B cell (primary cell): ENCODE measurements around the gene TRANK1. TPM values are rescaled to one million over a fixed set of nuclear protein-coding genes. Genes with fewer than 3 reads are reported as not detected.

Experiments used
- ATAC-seq: fragments of 200-7000 bp; cut with Tn5 transposase; one replicate; pipeline ENCODE4 v1.10.0; 2021; ENCODE audit warnings: low read depth, mild to moderate bottlenecking, moderate number of reproducible peaks, moderate library complexity
- CTCF ChIA-PET: fragments of 350-600 bp; sonication (Branson Sonifier 250); formaldehyde crosslinking; loops from one replicate; lab custom pipeline; 2021; ENCODE audit warnings: antibody characterized with exemption, inconsistent platforms; lab: Charles Lee
- POLR2A ChIA-PET: fragments of 350-600 bp; sonication (Branson Sonifier 250); formaldehyde crosslinking; loops from one replicate; lab custom pipeline; 2021; ENCODE audit warnings: antibody characterized with exemption; lab: Charles Lee
- DNase-seq: peaks from one replicate; pipeline ENCODE4 v3.0.0; 2013
- H2AFZ ChIP-seq: 2 replicates; pipeline ENCODE4 v1.6.1; 2012; ENCODE audit warnings: mild to moderate bottlenecking, low read depth, low read length; ENCODE audit not compliant: insufficient read depth, poor library complexity, severe bottlenecking
- H3K27ac ChIP-seq, 2 donors: 1 replicate in 1 of 2; 2 replicates in 1 of 2; pipeline ENCODE4 v1.5.1; 2012 to 2013; ENCODE audit warnings: low read length in 2 of 2, mild to moderate bottlenecking in 2 of 2, moderate library complexity in 1 of 2
- H3K27me3 ChIP-seq, 4 experiments: fragments of 200-600 bp in 1 of 4; sonication (generic) in 1 of 4; replicated peaks in 1 of 4; 1 replicate in 2 of 4; 2 replicates in 2 of 4; pipeline versions ENCODE4 v1.6.1 to v1.7.0; 2013 to 2016; ENCODE audit warnings: low read length in 3 of 4, mild to moderate bottlenecking in 2 of 4, mixed read lengths in 1 of 4, moderate library complexity in 1 of 4; ENCODE audit not compliant: insufficient read depth in 4 of 4, control insufficient read depth in 3 of 4; ENCODE audit errors: control extremely low read depth in 1 of 4
- H3K36me3 ChIP-seq, 2 experiments: replicated peaks in 1 of 2; 1 replicate in 1 of 2; 2 replicates in 1 of 2; pipeline versions ENCODE4 v1.6.1 to v1.7.1; 2013; ENCODE audit warnings: low read length in 1 of 2; ENCODE audit not compliant: insufficient read depth in 2 of 2, control insufficient read depth in 1 of 2; ENCODE audit errors: control extremely low read depth in 1 of 2, extremely low read depth in 1 of 2
- H3K4me1 ChIP-seq, 2 donors: fragments of 200-600 bp in 1 of 2; sonication (generic) in 1 of 2; 1 replicate in 1 of 2; 2 replicates in 1 of 2; pipeline versions ENCODE4 v1.5.1 to v1.6.1; 2013 to 2017; ENCODE audit warnings: low read length in 2 of 2; ENCODE audit not compliant: control insufficient read depth in 2 of 2, insufficient read depth in 2 of 2
- H3K4me2 ChIP-seq: replicated peaks from 2 replicates; pipeline ENCODE3; 2012; ENCODE audit warnings: mild to moderate bottlenecking, low read depth, low read length; ENCODE audit not compliant: poor library complexity, severe bottlenecking
- H3K4me3 ChIP-seq, 5 experiments: fragments of 200-600 bp in 1 of 5; sonication (generic) in 1 of 5; 1 replicate in 3 of 5; 2 replicates in 2 of 5; pipeline versions ENCODE4 v1.5.1 to v1.7.0; 2011 to 2016; ENCODE audit warnings: low read length in 4 of 5, mild to moderate bottlenecking in 4 of 5, low read depth in 2 of 5, control low read depth in 1 of 5, moderate library complexity in 1 of 5; ENCODE audit not compliant: insufficient read depth in 1 of 5; ENCODE audit errors: control extremely low read depth in 1 of 5, extremely low read depth in 1 of 5
- H3K79me2 ChIP-seq: fragments of 200-600 bp; sonication (generic); one replicate; pipeline ENCODE4 v1.6.0; 2016; ENCODE audit warnings: low read length; ENCODE audit not compliant: control insufficient read depth, insufficient read depth
- H3K9ac ChIP-seq: fragments of 200-600 bp; sonication (generic); 2 replicates; pipeline ENCODE4 v1.6.1; 2017; ENCODE audit warnings: mild to moderate bottlenecking, low read length, moderate library complexity
- H3K9me3 ChIP-seq, 3 donors: one replicate each; pipeline versions ENCODE4 v1.6.1 to v1.7.1; 2013; ENCODE audit warnings: low read length in 2 of 3; ENCODE audit not compliant: control insufficient read depth in 2 of 3, insufficient read depth in 1 of 3; ENCODE audit errors: control extremely low read depth in 1 of 3
- H4K20me1 ChIP-seq: 2 replicates; pipeline ENCODE4 v1.6.0; 2012; ENCODE audit warnings: mild to moderate bottlenecking, low read length; ENCODE audit not compliant: insufficient read depth, control insufficient read depth, poor library complexity, severe bottlenecking
- H3K27ac Mint-ChIP-seq: one replicate; pipeline ENCODE4 v1.8.0; 2021; ENCODE audit warnings: mixed read lengths
- H3K27me3 Mint-ChIP-seq: one replicate; pipeline ENCODE4 v1.8.0; 2021; ENCODE audit warnings: mixed read lengths
- H3K4me1 Mint-ChIP-seq: one replicate; pipeline ENCODE4 v1.8.0; 2021; ENCODE audit warnings: mixed read lengths
- H3K4me3 Mint-ChIP-seq: one replicate; pipeline ENCODE4 v1.8.0; 2021; ENCODE audit warnings: mixed read lengths
- H3K9me3 Mint-ChIP-seq: one replicate; pipeline ENCODE4 v1.8.0; 2022; ENCODE audit warnings: mixed read lengths; ENCODE audit not compliant: insufficient read depth
- EZH2 ChIP-seq: IDR thresholded peaks from 2 replicates; pipeline ENCODE4 v1.6.1; 2012; ENCODE audit warnings: borderline replicate concordance, low read depth, mild to moderate bottlenecking, moderate library complexity, low read length; ENCODE audit not compliant: insufficient read depth, poor library complexity, severe bottlenecking
- WGBS: methylation state at CpG from one replicate; pipeline ENCODE4 v1.1.5; 2013; ENCODE audit warnings: missing lambda C conversion rate; ENCODE audit not compliant: insufficient coverage; 5-methylcytosine and 5-hydroxymethylcytosine counted together
- intact Hi-C: fragments of 100-400 bp; cut with micrococcal nuclease; formaldehyde crosslinking; loops from one replicate; pipeline ENCODE4 v1.10.0; 2022
- polyA plus RNA-seq: library from polyadenylated mRNA; depleted of rRNA; stranded (reverse); fragments of >200 nt; gene quantifications from 2 replicates; pipeline ENCODE4 v1.2.3, GENCODE V29; 2012
- total RNA-seq, 2 donors: library from RNA; stranded (reverse); fragments of 120-200 nt in 1 of 2; gene quantifications; 1 replicate in 1 of 2; 2 replicates in 1 of 2; pipeline versions ENCODE4 v1.2.3 to v1.2.4, GENCODE V29; 2013 to 2022
- TF ChIP-seq, protein P1 (sequence below): fragments of 200-600 bp; IDR thresholded peaks from one replicate; pipeline ENCODE4 v1.8.0; 2022; ENCODE audit warnings: antibody characterized with exemption, mild to moderate bottlenecking

The TRANK1 gene
- total and polyA plus RNA-seq, 2 donors (not counting 1 experiment from before 2014, with no cell fraction given), result 20.8 to 147 TPM

- peaks cover 70% of the 10 kb centered on the region for H3K4me1 Mint-ChIP-seq
- peak overlapping the region; percentile 84 for H3K4me3 Mint-ChIP-seq
- Histone ChIP-seq H3K9me3 (no peaks in the 10 kb centered on the region), H4K20me1 (no peaks in the 10 kb centered on the region), H3K4me2 (peak overlapping the region; percentile 62), H3K9ac (peak overlapping the region; percentile 10), H3K4me1 (peaks cover 56 to 71% of the 10 kb centered on the region in 2 donors), H3K4me3 (peak overlapping the region in 3 of 5 experiments; percentile 1 to 92 (median 65)), H3K79me2 (peaks cover 85% of the 10 kb centered on the region), H3K27ac (peak overlapping the region in 1 of 2 donors; percentile 53), H3K27me3 (no peaks in the 10 kb centered on the region), H3K36me3 (peaks cover 0 to 19% of the 10 kb centered on the region in 2 experiments), H2AFZ (no peak overlapping the region)
- ATAC-seq, result no peak
- no peaks in the 10 kb centered on the region for H3K27me3 Mint-ChIP-seq
- no peaks in the 10 kb centered on the region for H3K9me3 Mint-ChIP-seq
- TF ChIP-seq EZH2, result no peak
- TF ChIP-seq, protein P1, sequence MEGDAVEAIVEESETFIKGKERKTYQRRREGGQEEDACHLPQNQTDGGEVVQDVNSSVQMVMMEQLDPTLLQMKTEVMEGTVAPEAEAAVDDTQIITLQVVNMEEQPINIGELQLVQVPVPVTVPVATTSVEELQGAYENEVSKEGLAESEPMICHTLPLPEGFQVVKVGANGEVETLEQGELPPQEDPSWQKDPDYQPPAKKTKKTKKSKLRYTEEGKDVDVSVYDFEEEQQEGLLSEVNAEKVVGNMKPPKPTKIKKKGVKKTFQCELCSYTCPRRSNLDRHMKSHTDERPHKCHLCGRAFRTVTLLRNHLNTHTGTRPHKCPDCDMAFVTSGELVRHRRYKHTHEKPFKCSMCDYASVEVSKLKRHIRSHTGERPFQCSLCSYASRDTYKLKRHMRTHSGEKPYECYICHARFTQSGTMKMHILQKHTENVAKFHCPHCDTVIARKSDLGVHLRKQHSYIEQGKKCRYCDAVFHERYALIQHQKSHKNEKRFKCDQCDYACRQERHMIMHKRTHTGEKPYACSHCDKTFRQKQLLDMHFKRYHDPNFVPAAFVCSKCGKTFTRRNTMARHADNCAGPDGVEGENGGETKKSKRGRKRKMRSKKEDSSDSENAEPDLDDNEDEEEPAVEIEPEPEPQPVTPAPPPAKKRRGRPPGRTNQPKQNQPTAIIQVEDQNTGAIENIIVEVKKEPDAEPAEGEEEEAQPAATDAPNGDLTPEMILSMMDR, result no peak
- intact Hi-C loops, result no loop called here
- H3K27ac Mint-ChIP-seq, result peak overlapping the region; percentile 95
- no peak for DNase-seq
- 100% methylated on average over 1 of the region's 2 CpGs for WGBS
- ChIA-PET POLR2A (interaction anchor here (0.5 to 1.8 kb wide), 2 partner anchors 13 to 82 kb away, joined by 4 to 5 read pairs; no protein-coding TSS in a partner anchor), CTCF (interaction anchor here (0.6 to 12.5 kb wide), 8 partner anchors 13 to 73 kb away, joined by 3 to 128 read pairs (median 6); partner anchors contain the start of gene TRANK1)
Observed at GRCh38 chr3:36906504-36907149, 38.2 kb downstream of the TRANK1 start.

DNA sequence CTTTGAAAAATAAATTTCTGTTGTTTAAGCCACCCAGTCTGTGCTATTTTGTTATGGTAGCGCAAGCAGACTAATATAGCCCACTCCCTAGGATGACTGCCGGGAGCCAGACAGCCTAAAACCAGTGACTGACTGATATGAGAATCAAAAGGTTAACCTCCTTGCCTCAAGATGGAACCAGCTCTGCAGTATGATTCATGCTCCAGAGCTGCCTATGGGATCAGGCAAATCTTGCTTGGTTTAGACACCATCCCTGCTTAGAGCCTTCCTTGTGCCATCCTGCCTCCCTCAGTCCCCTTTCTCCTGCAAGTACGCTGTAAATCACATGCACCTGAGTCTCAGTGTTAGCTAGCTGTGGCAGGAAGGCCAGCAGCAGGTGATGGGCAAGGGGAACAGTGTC is 39.3 kb downstream of the TRANK1 start:
- H3K4me1 ChIP-seq, result peaks cover 64 to 79% of the 10 kb centered on the region in 2 donors
- DNase-seq, result no peak
- Mint-ChIP-seq H3K27me3 (no peaks in the 10 kb centered on the region), H3K9me3 (no peaks in the 10 kb centered on the region), H3K4me1 (peaks cover 76% of the 10 kb centered on the region), H3K4me3 (peak overlapping the region; percentile 84), H3K27ac (peak overlapping the region; percentile 95)
- 100% methylated on average over 1 of the region's 3 CpGs for WGBS
- H3K9ac ChIP-seq, result no peak overlapping the region
- H3K27me3 ChIP-seq, result no peaks in the 10 kb centered on the region
- no peak overlapping the region for H2AFZ ChIP-seq
- H3K36me3 ChIP-seq, result peaks cover 0 to 23% of the 10 kb centered on the region in 2 experiments
- H4K20me1 ChIP-seq, result no peaks in the 10 kb centered on the region
- H3K9me3 ChIP-seq, result no peaks in the 10 kb centered on the region
- ATAC-seq, result no peak
- intact Hi-C loops, result no loop called here
- H3K79me2 ChIP-seq, result peaks cover 88% of the 10 kb centered on the region
- peak overlapping the region; percentile 9 to 53 for H3K27ac ChIP-seq
- peak overlapping the region in 1 of 5 experiments; percentile 1 for H3K4me3 ChIP-seq
- TF ChIP-seq, protein P1, result no peak
- TF ChIP-seq EZH2, result no peak
- peak overlapping the region; percentile 62 for H3K4me2 ChIP-seq
- ChIA-PET CTCF (interaction anchor here (0.6 to 12.5 kb wide), 10 partner anchors 15 to 405 kb away, joined by 3 to 128 read pairs (median 6); partner anchors contain the start of genes EPM2AIP1, MLH1 and TRANK1), POLR2A (interaction anchor here (0.6 to 0.8 kb wide), 3 partner anchors 15 to 101 kb away, joined by 4 read pairs; no protein-coding TSS in a partner anchor)
